Sciatic nerve (tissue), 2 donors: ENCODE measurements around the gene ROGDI. TPM values are rescaled to one million over a fixed set of nuclear protein-coding genes. Genes with fewer than 3 reads are reported as not detected.

Experiments used
- ATAC-seq: fragments of 200-7000 bp; cut with Tn5 transposase; one replicate; pipeline ENCODE4 v1.9.1; 2020; ENCODE audit warnings: mild to moderate bottlenecking, moderate library complexity
- DNase-seq: peaks from one replicate; pipeline ENCODE4 v3.0.0-alpha.2; 2020; ENCODE audit warnings: low spot score
- intact Hi-C: fragments of 100-400 bp; cut with DNase I; formaldehyde crosslinking; loops from one replicate; pipeline ENCODE4 v1.14.2; 2022
- total RNA-seq: library from RNA; stranded (reverse); fragmentation: NEBNext Ultra II Directional; extraction: Animal tissue kit (Norgen Biotek cat#: 25700); gene quantifications from one replicate; pipeline ENCODE4 v1.2.1, GENCODE V29; 2021
- donor health status: DM: no; HTN: no; CAD: no.
- donor health status: DM: no; HTN: no; CAD: no.

ROGDI gene
- total RNA-seq, 1 donor from 2014 or later, result 19.7 TPM

DNA sequence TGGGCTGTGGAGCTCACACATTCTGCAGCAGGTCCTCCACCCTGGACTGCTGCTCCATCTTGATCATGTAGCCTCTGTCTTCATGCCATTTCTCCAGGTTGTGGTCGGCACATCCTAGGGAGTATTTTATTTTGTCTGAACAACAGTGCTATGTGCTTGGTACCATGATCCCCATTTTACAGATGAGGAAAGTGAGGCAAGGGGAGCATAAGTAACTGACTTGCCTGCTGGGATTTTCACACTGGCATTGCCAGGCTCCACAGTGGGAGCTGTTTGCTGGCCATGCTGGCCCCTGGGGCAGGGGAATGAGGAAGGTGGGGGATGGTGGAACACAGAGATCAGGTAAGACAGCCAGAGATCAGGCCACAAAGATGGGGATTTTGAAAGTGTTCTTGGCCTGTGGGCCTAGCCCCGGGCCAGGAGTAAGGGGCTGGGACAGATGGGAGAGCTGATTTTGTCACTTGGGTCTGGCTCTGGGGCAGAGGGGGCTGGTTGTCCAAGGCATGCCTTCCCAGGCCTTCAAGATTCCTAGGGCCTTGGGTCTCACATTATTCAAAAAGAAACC lies 26.2 kb downstream of the ROGDI start:
- intact Hi-C loops, result no loop called here
- ATAC-seq (no peak), DNase-seq (no peak)

DNA sequence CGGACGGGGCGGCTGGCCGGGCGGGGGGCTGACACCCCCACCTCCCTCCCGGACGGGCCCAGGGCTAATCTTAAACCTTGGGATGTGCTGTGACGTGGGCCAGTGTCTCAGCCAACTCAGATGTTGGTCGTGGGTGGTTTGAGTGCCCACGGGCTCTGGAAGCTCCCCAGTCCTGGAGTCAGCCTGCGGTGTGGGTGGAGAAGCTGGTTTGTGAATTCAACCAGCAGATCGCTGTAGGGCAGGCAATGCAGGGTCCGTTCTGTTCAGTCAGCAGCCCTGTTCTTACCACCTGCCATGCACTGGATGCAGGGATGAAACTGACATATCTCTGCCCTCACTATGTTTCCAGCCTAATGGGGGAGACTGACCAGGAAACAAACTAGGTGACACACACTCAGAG lies 27.4 kb downstream of the ROGDI start:
- ATAC-seq (no peak), DNase-seq (no peak)

DNA sequence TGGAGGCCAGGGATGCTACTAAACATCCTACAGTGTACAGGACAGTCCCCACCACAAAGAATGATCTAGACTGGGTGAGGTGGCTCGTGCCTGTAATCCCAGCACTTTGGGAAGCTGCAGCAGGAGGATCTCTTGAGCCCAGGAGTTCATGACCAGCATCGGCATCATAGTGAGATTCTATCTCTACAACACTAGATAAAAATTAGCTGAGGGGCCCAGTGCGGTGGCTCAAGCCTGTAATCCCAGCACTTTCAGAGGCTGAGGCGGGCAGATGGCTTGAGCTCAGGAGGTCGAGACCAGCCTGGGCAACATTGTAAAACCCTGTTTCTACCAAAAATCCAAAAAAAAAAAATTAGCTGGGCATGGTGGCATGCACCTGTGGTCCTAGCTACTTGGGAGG lies 30.1 kb downstream of the ROGDI start:
- intact Hi-C loops, result loop anchor here (5.0 kb wide), 1 partner anchor 185 kb away; the partner anchor contains the start of gene SEC14L5
- DNase-seq (no peak), ATAC-seq (no peak)

More for the DNA sequence above, 27.4 kb downstream of the ROGDI start:
- intact Hi-C loops, result no loop called here

DNA sequence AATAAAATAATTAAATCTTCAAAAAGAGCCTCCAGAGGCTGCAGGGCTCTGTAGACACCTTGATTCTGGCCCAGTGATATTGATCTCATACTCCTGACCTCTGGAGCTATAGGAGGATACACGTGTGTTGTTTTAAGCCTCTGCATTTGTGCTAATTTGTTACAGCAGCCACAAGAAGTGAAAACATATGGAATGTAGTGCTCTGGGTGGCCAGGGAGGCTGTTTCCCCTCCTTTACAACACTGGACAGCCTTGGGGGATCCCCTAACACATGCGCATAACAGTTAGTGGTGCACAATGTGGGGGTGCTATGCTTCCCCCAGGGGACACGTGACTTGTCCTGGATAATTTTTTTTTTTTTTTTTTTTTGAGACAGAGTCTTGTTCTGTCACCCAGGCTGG lies 30.8 kb downstream of the ROGDI start:
- intact Hi-C loops, result loop anchor here (5.0 kb wide), 1 partner anchor 186 kb away; the partner anchor contains the start of gene SEC14L5
- ATAC-seq, result no peak
- no peak for DNase-seq

DNA sequence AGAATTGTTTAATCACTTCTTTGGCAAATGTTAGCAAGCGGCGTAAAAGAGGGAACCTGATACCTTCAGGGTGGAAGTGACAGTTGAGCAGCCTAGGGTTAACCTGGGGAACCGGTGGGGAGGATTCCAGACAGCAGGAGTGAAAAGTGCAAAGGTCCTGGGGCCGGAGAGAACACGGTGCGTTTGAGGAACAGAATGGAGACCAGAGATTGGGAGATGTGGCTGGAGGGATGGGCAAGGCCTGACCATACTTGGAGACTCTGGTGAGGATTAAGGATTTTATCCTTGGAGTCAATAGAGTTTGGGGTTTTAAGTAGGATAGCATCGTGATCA lies 33.2 kb downstream of the ROGDI start:
- no peak for DNase-seq
- ATAC-seq, result no peak
- intact Hi-C loops, result no loop called here

DNA sequence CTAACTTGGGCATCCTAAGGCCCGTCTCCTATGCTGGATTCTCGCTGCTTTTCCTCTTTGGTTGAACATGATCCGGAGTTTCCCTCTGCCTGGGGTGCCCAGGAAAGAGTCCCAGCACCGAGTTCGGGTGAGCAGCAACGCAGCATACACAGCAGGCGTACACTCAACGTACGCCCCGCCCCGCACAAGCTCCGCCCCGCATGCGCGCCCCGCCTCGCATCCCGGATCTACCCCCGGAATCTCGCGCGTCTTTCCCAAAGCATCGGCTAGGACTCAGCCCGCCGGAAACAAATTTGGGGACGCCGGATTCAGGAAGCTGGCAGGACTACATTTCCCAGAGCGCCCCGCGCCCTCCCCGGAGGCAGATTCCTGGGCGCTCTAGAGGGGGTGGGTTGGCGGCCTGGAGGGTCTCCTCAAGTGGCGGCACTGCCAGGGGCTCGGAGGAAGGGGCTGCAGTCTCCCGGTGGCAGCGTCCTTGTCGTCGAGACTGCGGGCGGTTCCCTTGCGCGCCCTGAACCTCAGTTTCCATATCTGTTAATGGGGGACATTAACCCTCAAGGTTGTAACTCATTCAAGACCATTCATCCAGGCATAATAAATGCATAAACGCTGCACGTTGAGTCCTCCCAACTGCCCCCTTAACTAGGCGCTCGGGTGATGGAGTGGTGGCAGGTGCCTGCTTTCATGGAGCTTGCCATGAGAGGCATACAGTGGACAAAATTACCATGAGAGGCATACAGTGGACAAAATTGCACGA lies 33.7 kb downstream of the ROGDI start:
- ATAC-seq (peak; percentile 96), DNase-seq (peak; percentile 98)
- intact Hi-C loops, result no loop called here

DNA sequence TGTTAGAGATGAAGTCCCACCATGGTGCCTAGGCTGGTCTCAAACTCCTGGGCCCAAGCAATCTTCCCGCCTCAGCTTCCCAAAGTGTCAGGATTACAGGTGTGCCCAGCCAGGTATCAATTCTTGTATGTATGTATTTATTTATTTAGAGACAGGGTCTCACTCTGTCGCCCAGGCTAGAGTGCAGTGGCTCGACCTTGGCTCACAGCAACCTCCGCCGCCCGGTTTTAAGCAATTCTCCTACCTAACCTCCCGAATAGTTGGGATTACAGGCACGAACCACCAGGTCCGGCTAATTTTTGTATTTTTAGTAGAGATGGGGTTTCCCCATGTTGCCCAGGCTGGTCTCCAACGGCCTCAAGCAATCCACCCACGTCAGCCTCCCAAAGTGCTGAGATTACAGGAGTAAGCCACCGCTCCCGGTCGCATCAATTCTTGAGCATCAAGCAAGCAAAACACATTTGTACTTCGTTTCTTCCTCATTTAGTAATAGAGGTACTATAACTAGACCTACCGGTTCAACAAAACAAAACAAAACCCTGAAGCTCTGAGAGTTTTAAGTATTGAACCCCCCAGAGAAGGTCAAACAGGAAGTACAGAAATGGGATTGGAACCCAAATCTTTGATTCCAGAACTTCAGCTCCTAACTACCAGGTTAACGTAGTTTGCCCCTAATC lies 34.4 kb downstream of the ROGDI start:
- peak; percentile 9 for ATAC-seq
- no peak for DNase-seq
- intact Hi-C loops, result no loop called here

DNA sequence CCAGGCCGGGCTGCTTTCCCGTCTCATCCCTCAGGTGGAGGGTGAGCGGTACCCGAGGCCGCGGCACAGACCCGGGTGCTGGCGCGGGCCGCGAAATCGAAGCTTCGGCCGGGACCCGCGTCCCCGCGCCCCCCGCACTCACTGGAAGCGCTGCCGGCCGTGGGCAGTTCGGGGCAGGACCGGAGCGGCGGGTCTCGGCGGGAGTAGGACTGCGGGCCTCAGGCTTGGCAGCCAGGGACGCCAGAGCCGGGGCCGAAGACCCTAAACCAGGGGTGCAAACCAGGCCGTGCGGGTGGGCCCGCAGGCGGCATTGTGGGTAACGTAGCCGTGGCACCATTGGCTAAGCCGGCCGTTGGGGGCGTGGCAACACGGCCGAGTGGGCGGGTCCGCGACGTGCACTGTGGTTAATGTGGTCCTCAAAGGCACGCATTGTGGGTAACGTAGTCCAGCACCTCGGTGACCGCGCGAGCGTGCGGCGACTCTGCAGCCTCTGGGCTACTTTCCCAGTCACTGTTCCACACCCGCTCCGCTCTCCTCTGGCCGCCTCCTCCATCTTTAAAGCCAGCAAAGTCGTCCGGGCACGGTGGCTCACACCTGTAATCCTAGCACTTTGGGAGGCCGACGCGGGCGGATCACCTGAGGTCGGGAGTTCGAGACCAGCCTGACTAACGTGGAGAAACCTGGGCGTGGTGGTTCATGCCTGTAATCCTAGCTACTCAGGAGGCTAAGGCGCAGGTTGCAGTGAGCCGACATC lies 35.4 kb downstream of the ROGDI start, which contains the start of gene ZNF500:
Gene ZNF500 (minus strand): TSS at position 288 of the 754 bp plus-strand sequence. CDS start 1,184 bp downstream, outside the sequence.
- peak; percentile 96 for ATAC-seq
- intact Hi-C loops, result no loop called here
- DNase-seq, result peak; percentile 99

DNA sequence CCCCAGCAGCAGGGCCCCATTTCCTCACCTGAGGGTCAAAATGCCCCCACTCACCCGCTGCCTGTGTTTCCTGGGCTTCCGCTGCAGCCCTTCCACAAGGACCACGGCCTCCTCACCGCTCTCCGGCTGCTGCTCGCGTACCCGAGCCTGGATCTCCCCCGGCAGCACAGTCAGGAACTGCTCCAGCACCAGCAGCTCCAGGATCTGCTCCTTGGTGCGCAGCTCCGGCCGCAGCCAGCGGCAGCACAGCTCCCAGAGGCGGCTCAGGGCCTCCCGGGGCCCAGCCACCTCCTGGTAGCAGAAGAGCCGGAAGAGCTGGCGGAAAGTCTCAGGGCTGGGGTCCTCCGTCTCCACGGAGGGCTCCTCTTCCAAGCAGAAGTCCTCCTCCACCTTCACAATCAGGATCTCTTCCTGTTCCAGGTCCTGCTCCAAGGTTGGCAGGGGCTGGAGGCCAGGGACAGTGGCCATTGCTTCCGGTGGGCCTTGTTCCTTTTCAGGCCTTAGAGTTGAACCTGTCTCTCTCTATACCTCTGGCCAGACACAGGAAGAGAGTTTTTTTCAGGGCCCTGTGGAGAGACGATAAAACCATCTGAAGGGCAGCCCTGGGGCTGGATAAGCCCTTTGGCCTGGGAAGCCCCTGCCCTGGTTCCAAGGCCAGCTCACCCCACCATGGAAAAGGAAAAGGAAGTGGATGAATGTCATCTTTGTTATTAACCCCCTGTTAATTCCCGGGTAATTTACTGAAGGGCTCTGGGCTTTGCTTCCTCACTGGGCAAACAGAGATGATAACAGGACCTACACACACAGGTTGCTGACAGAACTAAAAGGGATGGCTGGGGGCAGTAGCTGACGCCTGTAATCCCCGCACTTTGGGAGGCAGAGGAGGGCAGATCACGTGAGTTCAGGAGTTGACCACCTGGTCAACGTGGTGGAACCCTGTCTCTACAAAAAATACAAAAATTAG lies 36.6 kb downstream of the ROGDI start:
- no peak for ATAC-seq
- no peak for DNase-seq
- intact Hi-C loops, result no loop called here

DNA sequence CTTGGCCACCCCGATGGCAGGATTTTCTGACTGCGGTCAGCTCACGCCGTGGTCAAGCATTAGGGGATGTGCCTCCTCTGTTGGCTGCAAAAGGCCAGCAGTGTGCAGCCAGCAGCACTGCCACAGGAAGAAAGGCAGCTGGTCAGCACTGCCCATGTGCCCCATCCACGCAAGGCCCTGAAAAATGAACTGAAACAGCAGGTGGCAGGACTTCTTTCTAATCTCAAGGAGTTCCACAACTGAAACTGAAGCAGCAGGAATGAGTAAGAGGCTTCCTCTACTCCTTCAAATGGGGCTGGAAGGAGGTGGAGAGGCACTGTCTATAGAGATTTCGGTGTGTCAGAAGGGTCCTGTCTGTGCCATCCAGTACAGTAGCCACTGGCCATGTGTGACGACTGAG lies 38.6 kb downstream of the ROGDI start:
- ATAC-seq (no peak), DNase-seq (no peak)
- intact Hi-C loops, result no loop called here

DNA sequence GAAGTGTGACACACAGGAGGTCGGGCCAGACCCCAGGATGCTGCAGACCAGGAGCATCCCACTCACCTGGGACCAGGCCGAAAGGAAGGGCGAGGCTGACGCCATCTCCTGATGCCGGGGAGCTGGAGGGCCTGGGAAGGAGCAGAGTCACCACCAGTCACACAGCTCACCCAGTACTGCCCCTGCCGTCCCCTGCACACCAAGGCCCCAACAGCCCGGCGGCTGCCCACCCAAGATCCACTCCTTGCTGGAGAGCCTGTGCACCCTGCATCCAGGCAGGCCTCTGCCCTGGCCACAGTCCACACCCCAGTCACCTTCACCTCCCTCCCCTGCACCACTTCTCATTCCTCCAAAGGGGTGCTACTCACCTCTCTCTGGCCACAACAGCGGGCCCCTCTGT lies 40.2 kb downstream of the ROGDI start:
- intact Hi-C loops, result no loop called here
- ATAC-seq (no peak), DNase-seq (no peak)

DNA sequence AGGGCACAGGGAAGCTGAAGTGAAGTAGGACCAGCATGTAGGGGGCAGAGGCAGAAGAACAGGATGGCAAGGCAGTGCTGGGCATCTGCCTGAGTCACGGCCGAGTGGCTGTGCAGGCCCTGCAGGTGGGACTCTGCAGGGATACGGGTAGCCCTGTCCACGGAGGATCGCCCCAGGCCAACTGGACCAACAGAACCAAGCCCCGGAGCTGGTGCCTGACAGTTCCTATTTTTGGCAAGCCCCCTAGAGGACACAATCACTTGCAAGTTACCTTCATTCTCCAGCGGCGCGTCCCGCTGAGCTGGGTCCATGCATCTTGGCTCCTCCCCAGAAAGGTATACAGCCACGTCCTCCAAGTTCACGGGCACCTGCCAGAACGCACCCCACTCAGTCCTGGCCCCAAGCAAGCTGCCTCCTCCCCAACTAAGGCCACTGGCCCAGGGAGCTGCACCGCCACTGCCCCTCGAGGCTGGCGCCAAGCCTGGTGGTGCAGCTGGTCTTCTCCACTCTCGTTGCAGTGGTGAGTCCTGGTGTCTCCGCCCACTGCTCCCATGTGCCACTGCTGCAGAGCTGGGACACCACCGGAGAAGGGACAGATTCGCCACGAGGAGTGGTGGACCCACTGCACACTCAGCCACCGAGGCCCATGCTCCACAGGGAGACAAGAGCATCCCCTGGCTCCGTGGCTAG lies 42.1 kb downstream of the ROGDI start:
- ATAC-seq (no peak), DNase-seq (no peak)
- intact Hi-C loops, result no loop called here

DNA sequence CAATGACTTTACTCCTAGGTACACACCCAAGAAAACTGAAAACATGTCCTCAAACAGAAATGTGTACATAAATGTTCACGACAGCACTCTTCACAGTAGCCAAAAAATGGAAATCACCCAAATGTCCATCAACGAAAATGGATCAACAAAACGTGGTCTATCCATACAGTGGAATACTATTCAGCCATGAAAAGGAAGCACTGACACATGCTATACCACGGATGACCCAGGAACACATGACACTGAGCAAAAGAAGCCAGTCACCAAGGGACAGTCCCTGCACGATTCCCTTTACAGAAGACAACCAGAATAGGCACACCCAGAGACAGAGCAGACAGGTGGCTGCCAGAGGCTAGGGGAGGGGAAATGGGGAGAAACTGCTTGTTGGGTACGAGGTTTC lies 46.7 kb downstream of the ROGDI start:
- DNase-seq, result no peak
- intact Hi-C loops, result no loop called here
- ATAC-seq, result no peak

DNA sequence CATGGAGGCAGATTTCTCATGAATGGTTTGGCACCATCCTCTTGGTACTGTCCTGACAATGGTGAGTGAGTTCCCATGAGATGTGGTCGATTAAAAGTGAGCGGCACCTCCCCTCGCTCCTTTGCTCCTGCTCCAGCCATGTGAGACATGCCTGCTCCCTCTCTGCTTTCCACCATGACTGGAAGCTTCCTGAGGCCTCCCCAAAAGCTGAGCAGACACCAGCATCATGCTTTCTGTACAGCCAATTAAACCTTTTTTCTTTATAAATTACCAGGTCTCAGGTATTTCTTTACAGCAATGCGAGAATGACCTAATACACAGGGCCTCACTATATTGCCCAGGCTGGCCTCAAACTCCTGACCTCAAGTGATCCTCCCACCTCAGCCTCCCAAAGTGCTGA lies 47.6 kb downstream of the ROGDI start:
- intact Hi-C loops, result no loop called here
- no peak for DNase-seq
- ATAC-seq, result no peak

DNA sequence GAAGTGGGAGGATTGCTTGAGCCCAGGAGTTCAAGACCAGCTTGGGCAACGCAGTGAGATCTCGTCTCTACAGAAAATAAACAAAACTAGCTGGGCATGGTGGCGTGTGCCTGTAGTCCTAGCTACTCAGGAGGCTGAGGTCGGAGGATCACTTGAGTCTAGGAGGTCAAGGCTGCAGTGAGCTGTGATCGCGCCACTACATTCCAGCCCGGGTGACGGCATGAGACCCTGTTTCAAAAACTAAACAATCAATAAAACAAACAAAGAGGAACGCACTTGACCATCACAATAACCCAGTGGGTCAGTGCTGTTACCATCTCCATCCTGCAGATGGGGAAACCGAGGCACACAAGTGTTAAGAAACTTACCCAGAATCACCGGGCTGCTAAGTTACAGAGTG lies 49.2 kb downstream of the ROGDI start:
- ATAC-seq (no peak), DNase-seq (no peak)
- intact Hi-C loops, result no loop called here

DNA sequence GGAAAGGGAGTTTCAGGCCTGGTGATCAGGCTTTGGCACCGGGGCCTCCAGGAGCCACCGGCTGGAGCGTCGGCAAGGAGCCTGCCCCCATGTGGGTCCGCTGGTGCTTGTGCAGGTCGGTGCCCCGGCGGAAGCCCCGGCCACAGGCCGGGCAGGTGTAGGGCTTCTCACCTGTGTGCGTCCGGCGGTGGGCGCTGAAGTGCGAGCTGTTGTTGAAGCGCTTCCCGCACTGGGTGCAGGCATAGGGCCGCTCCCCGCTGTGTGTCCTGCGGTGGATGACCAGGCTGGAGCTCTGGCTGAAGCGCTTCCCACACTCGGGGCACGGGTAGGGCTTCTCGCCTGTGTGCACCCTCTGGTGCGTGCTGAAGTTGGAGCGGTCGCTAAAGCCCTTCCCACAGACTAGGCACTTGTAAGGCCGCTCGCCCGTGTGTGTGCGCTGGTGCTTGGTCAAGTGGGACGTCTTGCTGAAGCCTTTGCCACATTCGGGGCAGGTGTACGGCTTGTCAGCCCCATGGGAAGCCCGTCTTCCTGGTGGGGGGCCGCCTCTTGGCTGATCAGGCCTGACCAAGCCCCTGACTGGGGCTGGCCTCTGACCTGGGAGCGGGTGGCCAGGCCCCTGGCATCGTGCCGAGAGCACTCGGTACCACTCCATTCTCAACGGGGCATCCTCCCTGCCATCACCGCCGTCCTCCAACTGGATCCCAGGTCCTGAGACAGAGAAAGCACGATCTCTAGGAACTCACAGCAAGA lies 49.9 kb downstream of the ROGDI start:
- intact Hi-C loops, result no loop called here
- ATAC-seq, result no peak

DNA sequence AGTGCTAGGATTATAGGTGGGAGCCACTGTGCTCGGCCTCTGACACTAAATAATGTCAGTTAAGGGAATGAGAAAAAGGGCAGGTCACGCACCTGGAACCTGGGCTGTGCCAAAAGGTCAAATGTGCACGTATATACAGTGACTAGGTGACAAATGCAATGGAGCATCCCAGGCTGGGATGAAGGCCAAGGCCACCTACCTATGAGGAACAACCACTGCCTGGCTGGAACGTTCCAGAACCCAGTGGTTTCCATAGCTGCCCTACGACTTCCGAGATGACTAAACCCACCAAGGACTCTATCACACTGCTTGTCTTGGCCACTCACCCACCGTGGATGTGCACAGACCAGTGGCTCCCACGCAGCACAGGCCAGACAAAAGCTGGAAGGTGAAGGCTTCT lies 51.5 kb downstream of the ROGDI start:
- ATAC-seq (no peak), DNase-seq (no peak)
- intact Hi-C loops, result no loop called here

More for the DNA sequence above, 49.9 kb downstream of the ROGDI start:
- no peak for DNase-seq
